K562 (cell line): ENCODE measurements around the gene IL37. TPM values are rescaled to one million over a fixed set of nuclear protein-coding genes. Genes with fewer than 3 reads are reported as not detected.

Experiments used
- ATAC-seq: fragments of 200-7000 bp; cut with Tn5 transposase; 3 replicates; pipeline ENCODE4 v1.9.1; 2020; ENCODE audit warnings: moderate library complexity
- BruUV-seq: library from RNA; stranded (reverse); fragments of 400-500 nt; replicated peaks from 2 replicates; lab custom pipeline; 2021; lab: Mats Ljungman, UMichigan
- CTCF ChIA-PET: fragments of 300-600 bp; formaldehyde crosslinking; extraction: SDS; loops from one replicate; lab custom pipeline; 2021; ENCODE audit warnings: low intra/inter-chr PET ratio; lab: Yijun Ruan, JAX
- POLR2A ChIA-PET: fragments of 300-600, 350-650 bp; sonication (Branson Sonifier 250); formaldehyde crosslinking; extraction: SDS; loops from one replicate; lab custom pipeline; 2021; ENCODE audit warnings: antibody characterized with exemption, inconsistent platforms; lab: Yijun Ruan, JAX
- DNase-seq, 4 experiments: peaks; one replicate each; pipeline versions ENCODE4 v3.0.0 to v3.0.0-alpha.2; 2011 to 2018; ENCODE audit warnings: low spot score in 3 of 4, mixed read lengths in 3 of 4; ENCODE audit errors: extremely low read depth in 1 of 4
- FAIRE-seq: peaks from 2 replicates; lab custom pipeline; 2011; peaks lifted over from hg19 to GRCh38; lab: Jason Lieb, UNC
- H2AFZ ChIP-seq: 2 replicates; pipeline ENCODE4 v1.6.0; 2011; ENCODE audit warnings: low read depth, low read length, control low read depth, inconsistent platforms
- H3K27ac ChIP-seq: fragments of 200-600 bp; 3 replicates; pipeline ENCODE4 v1.8.0; 2011; ENCODE audit warnings: low read depth, mild to moderate bottlenecking, control low read depth, inconsistent platforms, low read length, moderate library complexity, mixed read lengths; ENCODE audit errors: extremely low read depth
- H3K27me3 ChIP-seq, 2 experiments: fragments of 300-600 bp in 1 of 2; 2 replicates in 1 of 2; 3 replicates in 1 of 2; pipeline versions ENCODE4 v1.6.0 to v1.8.0; 2011; ENCODE audit warnings: inconsistent platforms in 2 of 2, low read length in 2 of 2, mild to moderate bottlenecking in 1 of 2, mixed read lengths in 1 of 2, moderate library complexity in 1 of 2; ENCODE audit not compliant: control insufficient read depth in 2 of 2, insufficient read depth in 2 of 2
- H3K36me3 ChIP-seq: fragments of 300-600 bp; 3 replicates; pipeline ENCODE4 v1.8.0; 2011; ENCODE audit warnings: mild to moderate bottlenecking, low read length, inconsistent platforms; ENCODE audit not compliant: control insufficient read depth, insufficient read depth
- H3K4me1 ChIP-seq, 2 experiments: fragments of 200-600 bp in 1 of 2; replicated peaks in 1 of 2; 2 replicates in 1 of 2; 3 replicates in 1 of 2; pipeline versions ENCODE4 v1.5.1 to v1.8.0; 2011; ENCODE audit warnings: inconsistent platforms in 2 of 2, low read length in 2 of 2, mild to moderate bottlenecking in 1 of 2, mixed read lengths in 1 of 2, moderate library complexity in 1 of 2; ENCODE audit not compliant: control insufficient read depth in 2 of 2, insufficient read depth in 2 of 2
- H3K4me2 ChIP-seq: 2 replicates; pipeline ENCODE4 v1.6.1; 2011; ENCODE audit warnings: low read length, control low read depth, inconsistent platforms, mixed read lengths; ENCODE audit not compliant: insufficient read depth
- H3K4me3 ChIP-seq: fragments of 200-600 bp; sonication (generic), shearing (Covaris generic); 2 replicates; pipeline ENCODE4 v1.5.1; 2016; ENCODE audit warnings: control low read depth, inconsistent platforms
- H3K79me2 ChIP-seq: fragments of 200-600 bp; 3 replicates; pipeline ENCODE4 v1.8.0; 2011; ENCODE audit warnings: low read length, inconsistent platforms; ENCODE audit not compliant: control insufficient read depth, insufficient read depth
- H3K9ac ChIP-seq, 2 experiments: 2 replicates each; pipeline versions ENCODE4 v1.6.0 to v1.6.1; 2011; ENCODE audit warnings: low read depth in 2 of 2, low read length in 2 of 2, control low read depth in 1 of 2, inconsistent platforms in 1 of 2, mild to moderate bottlenecking in 1 of 2, mixed read lengths in 1 of 2; ENCODE audit not compliant: insufficient read depth in 1 of 2
- H3K9me1 ChIP-seq: one replicate; pipeline ENCODE4 v1.6.0; 2011; ENCODE audit warnings: inconsistent platforms, mild to moderate bottlenecking, low read length, moderate library complexity; ENCODE audit not compliant: control insufficient read depth, insufficient read depth
- H3K9me3 ChIP-seq: replicated peaks from 2 replicates; pipeline ENCODE4 v1.5.1; 2011; ENCODE audit warnings: low read depth, low read length, inconsistent platforms; ENCODE audit not compliant: control insufficient read depth, insufficient read depth
- H4K20me1 ChIP-seq: replicated peaks from 2 replicates; pipeline ENCODE4 v1.6.1; 2011; ENCODE audit warnings: low read length, inconsistent platforms, mixed read lengths; ENCODE audit not compliant: control insufficient read depth, insufficient read depth
- EGR1 ChIP-seq: fragments of 450-650 bp; conservative IDR thresholded peaks from 2 replicates; pipeline ENCODE4 v1.6.1; 2017; ENCODE audit warnings: mild to moderate bottlenecking
- PHB ChIP-seq: fragments of 250-450 bp; sonication (Bioruptor Pico); IDR thresholded peaks from 2 replicates; pipeline ENCODE4 v1.5.0; 2021
- ZNF253 ChIP-seq: fragments of 250-450 bp; sonication (Bioruptor Pico); conservative IDR thresholded peaks from 2 replicates; pipeline ENCODE4 v1.6.1; 2021; ENCODE audit warnings: mild to moderate bottlenecking
- ZNF316 ChIP-seq: fragments of 450-650 bp; IDR thresholded peaks from 2 replicates; pipeline ENCODE4 v1.6.1; 2016
- ZNF395 ChIP-seq: fragments of 200-800 bp; sonication (Bioruptor generic); IDR thresholded peaks from 2 replicates; pipeline ENCODE4 v1.6.1; 2017; ENCODE audit warnings: missing genetic modification characterization, missing compliant biosample characterization
- WGBS: fragments of 100-300 bp; shearing (Covaris generic); methylation state at CpG from one replicate; pipeline ENCODE4 v1.1.6; 2016; ENCODE audit warnings: low coverage, mixed read lengths; ENCODE audit not compliant: insufficient coverage; ENCODE audit errors: missing lambda C conversion rate; 5-methylcytosine and 5-hydroxymethylcytosine counted together
- in situ Hi-C: fragments of 300-500 bp; cut with MboI; formaldehyde crosslinking; loops from 4 replicates; pipeline ENCODE4 v1.15.0; 2018; ENCODE audit warnings: inconsistent platforms, mixed read lengths
- intact Hi-C: fragments of 100-400 bp; cut with micrococcal nuclease; formaldehyde crosslinking; loops from 2 replicates; pipeline ENCODE4 v1.14.2; 2022
- polyA plus RNA-seq, 8 experiments: library from polyadenylated mRNA; depleted of rRNA in 4 of 8; stranded (reverse) in 5 of 8; unstranded in 3 of 8; fragments of >200 nt; fragmentation: Nextera tagmentation in 2 of 8; fragmentation: Illumina TruSeq in 1 of 8; extraction: Ambion mirVana in 2 of 8; extraction: Trizol in 1 of 8; gene quantifications; 2 replicates each; pipeline versions ENCODE4 v1.2.1 to v1.2.3, GENCODE V29; 2011 to 2014; ENCODE audit warnings: inconsistent platforms in 1 of 8, missing spikeins in 1 of 8
- total RNA-seq, 7 experiments: library from RNA; depleted of rRNA in 6 of 7; stranded (reverse); fragments of >200 nt in 6 of 7; fragmentation: Illumina TruSeq in 2 of 7; extraction: Trizol in 2 of 7; gene quantifications; 2 replicates each; pipeline versions ENCODE4 v1.2.1 to v1.2.3, GENCODE V29; 2011 to 2021; ENCODE audit warnings: low replicate concordance in 1 of 7
- TF ChIP-seq, protein P1 (sequence below): fragments of 450-650 bp; IDR thresholded peaks from 2 replicates; pipeline ENCODE4 v1.6.1; 2014; ENCODE audit warnings: low read depth, mild to moderate bottlenecking, moderate library complexity, borderline replicate concordance
- TF ChIP-seq, protein P2 (sequence below): sonication (generic); formaldehyde crosslinking; IDR thresholded peaks from 2 replicates; pipeline ENCODE4 v1.8.1; 2022; ENCODE audit warnings: missing genetic modification reagents
- TF ChIP-seq, protein P3 (sequence below): fragments of 450-650 bp; IDR thresholded peaks from 2 replicates; pipeline ENCODE4 v1.6.1; 2016

The IL37 gene
- total and polyA plus RNA-seq, 9 of the 15 experiments (the other 6 are each of a cell fraction or from before 2014, with no cell fraction given), result not detected

- FAIRE-seq, result peak; percentile 49
- H4K20me1 ChIP-seq, result no peaks in the 10 kb centered on the region
- BruUV-seq, result no TSS peak
- H2AFZ ChIP-seq, result no peak overlapping the region
- H3K27me3 ChIP-seq, result no peaks in the 10 kb centered on the region
- ChIA-PET CTCF (no interaction called here), POLR2A (interaction anchor here (0.6 to 0.7 kb wide), 2 partner anchors 17 to 148 kb away, joined by 3 read pairs; no protein-coding TSS in a partner anchor)
- no peaks in the 10 kb centered on the region for H3K9me3 ChIP-seq
- H3K79me2 ChIP-seq, result no peaks in the 10 kb centered on the region
- no peaks in the 10 kb centered on the region for H3K4me1 ChIP-seq
- DNase-seq, result no peak
- WGBS, result 2% methylated on average over 8 of the region's 8 CpGs
- in situ Hi-C loops, result loop anchor here (25.0 kb wide), 1 partner anchor 285 kb away; no protein-coding TSS in a partner anchor
- ATAC-seq, result no peak
- no peaks in the 10 kb centered on the region for H3K36me3 ChIP-seq
- H3K27ac ChIP-seq, result no peak overlapping the region
- H3K4me2 ChIP-seq, result no peak overlapping the region
- intact Hi-C loops, result no loop called here
- no peaks in the 10 kb centered on the region for H3K9me1 ChIP-seq
- H3K4me3 ChIP-seq, result no peak overlapping the region
- H3K9ac ChIP-seq, result no peak overlapping the region
- TF ChIP-seq, protein P1, sequence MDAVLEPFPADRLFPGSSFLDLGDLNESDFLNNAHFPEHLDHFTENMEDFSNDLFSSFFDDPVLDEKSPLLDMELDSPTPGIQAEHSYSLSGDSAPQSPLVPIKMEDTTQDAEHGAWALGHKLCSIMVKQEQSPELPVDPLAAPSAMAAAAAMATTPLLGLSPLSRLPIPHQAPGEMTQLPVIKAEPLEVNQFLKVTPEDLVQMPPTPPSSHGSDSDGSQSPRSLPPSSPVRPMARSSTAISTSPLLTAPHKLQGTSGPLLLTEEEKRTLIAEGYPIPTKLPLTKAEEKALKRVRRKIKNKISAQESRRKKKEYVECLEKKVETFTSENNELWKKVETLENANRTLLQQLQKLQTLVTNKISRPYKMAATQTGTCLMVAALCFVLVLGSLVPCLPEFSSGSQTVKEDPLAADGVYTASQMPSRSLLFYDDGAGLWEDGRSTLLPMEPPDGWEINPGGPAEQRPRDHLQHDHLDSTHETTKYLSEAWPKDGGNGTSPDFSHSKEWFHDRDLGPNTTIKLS, result no peak
- TF ChIP-seq PHB (CRISPR knock-in tag), result no peak
- TF ChIP-seq ZNF316, result no peak
- TF ChIP-seq, protein P2, sequence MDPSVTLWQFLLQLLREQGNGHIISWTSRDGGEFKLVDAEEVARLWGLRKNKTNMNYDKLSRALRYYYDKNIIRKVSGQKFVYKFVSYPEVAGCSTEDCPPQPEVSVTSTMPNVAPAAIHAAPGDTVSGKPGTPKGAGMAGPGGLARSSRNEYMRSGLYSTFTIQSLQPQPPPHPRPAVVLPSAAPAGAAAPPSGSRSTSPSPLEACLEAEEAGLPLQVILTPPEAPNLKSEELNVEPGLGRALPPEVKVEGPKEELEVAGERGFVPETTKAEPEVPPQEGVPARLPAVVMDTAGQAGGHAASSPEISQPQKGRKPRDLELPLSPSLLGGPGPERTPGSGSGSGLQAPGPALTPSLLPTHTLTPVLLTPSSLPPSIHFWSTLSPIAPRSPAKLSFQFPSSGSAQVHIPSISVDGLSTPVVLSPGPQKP (CRISPR knock-in tag), result no peak
- no peak for TF ChIP-seq ZNF253 (CRISPR knock-in tag)
- TF ChIP-seq EGR1, result no peak
- TF ChIP-seq, protein P3, sequence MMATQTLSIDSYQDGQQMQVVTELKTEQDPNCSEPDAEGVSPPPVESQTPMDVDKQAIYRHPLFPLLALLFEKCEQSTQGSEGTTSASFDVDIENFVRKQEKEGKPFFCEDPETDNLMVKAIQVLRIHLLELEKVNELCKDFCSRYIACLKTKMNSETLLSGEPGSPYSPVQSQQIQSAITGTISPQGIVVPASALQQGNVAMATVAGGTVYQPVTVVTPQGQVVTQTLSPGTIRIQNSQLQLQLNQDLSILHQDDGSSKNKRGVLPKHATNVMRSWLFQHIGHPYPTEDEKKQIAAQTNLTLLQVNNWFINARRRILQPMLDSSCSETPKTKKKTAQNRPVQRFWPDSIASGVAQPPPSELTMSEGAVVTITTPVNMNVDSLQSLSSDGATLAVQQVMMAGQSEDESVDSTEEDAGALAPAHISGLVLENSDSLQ, result peak; percentile 53
- no peak for TF ChIP-seq ZNF395 (CRISPR knock-in tag)
These were observed 13.9 kb upstream of the IL37 start for GRCh38 chr2:112896909-112897623.
